ENCODE measurements around the gene INSC.

- TF ChIP-seq CTCF (IDR thresholded peaks at IDR 0.05), result no peak
- TF ChIP-seq POLR2A (IDR thresholded peaks at IDR 0.05), result no peak
These were observed 118.8 kb downstream of the INSC start for GRCh38 chr11:15233371-15234165.
